GM21423 (cell line): Measurements from ENCODE around the gene FGF4.

Experiments
- ATAC-seq: cut with Tn5 transposase; IDR thresholded peaks from one replicate; pipeline ENCODE4 v1.9.1; 2021; ENCODE audit warnings: mild to moderate bottlenecking, moderate library complexity; ENCODE audit not compliant: unreplicated experiment

The FGF4 gene

GRCh38 chr11:69808667-69809086 is 33.5 kb upstream of the FGF4 start:
- ATAC-seq: no peak

- no peak for ATAC-seq
Measured at GRCh38 chr11:69807106-69807815, 32.1 kb upstream of the FGF4 start.

GRCh38 chr11:69804769-69805508 is 29.8 kb upstream of the FGF4 start:
- ATAC-seq: no peak

- no peak for ATAC-seq
Measured at GRCh38 chr11:69803604-69804218, 28.6 kb upstream of the FGF4 start.

GRCh38 chr11:69803022-69803421 is 27.9 kb upstream of the FGF4 start:
- ATAC-seq: no peak

GRCh38 chr11:69802590-69802989 is 27.4 kb upstream of the FGF4 start:
- no peak for ATAC-seq

- no peak for ATAC-seq
Measured at GRCh38 chr11:69801513-69802335, 26.6 kb upstream of the FGF4 start.

- no peak for ATAC-seq
Measured at GRCh38 chr11:69800278-69800677, 25.1 kb upstream of the FGF4 start.

GRCh38 chr11:69799582-69799981 is 24.4 kb upstream of the FGF4 start:
- ATAC-seq: no peak

- ATAC-seq: no peak
Measured at GRCh38 chr11:69799097-69799496, 24.0 kb upstream of the FGF4 start.

GRCh38 chr11:69797737-69798528 is 22.8 kb upstream of the FGF4 start:
- ATAC-seq: no peak

- no peak for ATAC-seq
Measured at GRCh38 chr11:69797156-69797555, 22.0 kb upstream of the FGF4 start.

- no peak for ATAC-seq
Measured at GRCh38 chr11:69796063-69796462, 20.9 kb upstream of the FGF4 start.

- no peak for ATAC-seq
Measured at GRCh38 chr11:69791276-69792180, 16.4 kb upstream of the FGF4 start.

GRCh38 chr11:69788956-69789355 is 13.8 kb upstream of the FGF4 start:
- no peak for ATAC-seq

- ATAC-seq: no peak
Measured at GRCh38 chr11:69787906-69788305, 12.8 kb upstream of the FGF4 start.

GRCh38 chr11:69787457-69787856 is 12.3 kb upstream of the FGF4 start:
- ATAC-seq: no peak

GRCh38 chr11:69781241-69781640 is 6.1 kb upstream of the FGF4 start:
- ATAC-seq: no peak

GRCh38 chr11:69778373-69778772 is 3.2 kb upstream of the FGF4 start:
- no peak for ATAC-seq
